Inflammatory macrophage treated with lipopolysaccharide for 1 hour (primary cell): ENCODE results near the gene DOLPP1.
"Not testable (repeated sequence)": the region's sequence is repeated elsewhere in the genome, so short reads cannot be mapped to it uniquely, and the experiment has no call there.

Experiments
- DNase-seq, 2 donors: peaks; one replicate each; pipeline ENCODE4 v3.0.0-alpha.2; 2020 to 2022

The DOLPP1 gene

GRCh38 chr9:129080601-129081387 is at the start of gene DOLPP1:
TSS of gene DOLPP1 (plus strand) at chr9:129081111. CDS start at chr9:129081132, 21 bp downstream.
- DNase-seq, result peak; percentile 98 to 99

GRCh38 chr9:129031514-129031913 is 49.4 kb upstream of the DOLPP1 start:
- DNase-seq, result no peak

GRCh38 chr9:129032541-129033159 is 48.3 kb upstream of the DOLPP1 start:
- DNase-seq, result no peak

- DNase-seq, result no peak
These were observed 47.7 kb upstream of the DOLPP1 start for GRCh38 chr9:129033216-129033615.

- DNase-seq, result not testable (repeated sequence)
These were observed 45.1 kb upstream of the DOLPP1 start for GRCh38 chr9:129035838-129036237.

- peak; percentile 97 to 99 for DNase-seq
These were observed 44.5 kb upstream of the DOLPP1 start, which contains the start of gene MIGA2 for GRCh38 chr9:129036241-129036922. TSS of gene MIGA2 (plus strand) at chr9:129036626. CDS start at chr9:129040595, 3,969 bp downstream.

DNA sequence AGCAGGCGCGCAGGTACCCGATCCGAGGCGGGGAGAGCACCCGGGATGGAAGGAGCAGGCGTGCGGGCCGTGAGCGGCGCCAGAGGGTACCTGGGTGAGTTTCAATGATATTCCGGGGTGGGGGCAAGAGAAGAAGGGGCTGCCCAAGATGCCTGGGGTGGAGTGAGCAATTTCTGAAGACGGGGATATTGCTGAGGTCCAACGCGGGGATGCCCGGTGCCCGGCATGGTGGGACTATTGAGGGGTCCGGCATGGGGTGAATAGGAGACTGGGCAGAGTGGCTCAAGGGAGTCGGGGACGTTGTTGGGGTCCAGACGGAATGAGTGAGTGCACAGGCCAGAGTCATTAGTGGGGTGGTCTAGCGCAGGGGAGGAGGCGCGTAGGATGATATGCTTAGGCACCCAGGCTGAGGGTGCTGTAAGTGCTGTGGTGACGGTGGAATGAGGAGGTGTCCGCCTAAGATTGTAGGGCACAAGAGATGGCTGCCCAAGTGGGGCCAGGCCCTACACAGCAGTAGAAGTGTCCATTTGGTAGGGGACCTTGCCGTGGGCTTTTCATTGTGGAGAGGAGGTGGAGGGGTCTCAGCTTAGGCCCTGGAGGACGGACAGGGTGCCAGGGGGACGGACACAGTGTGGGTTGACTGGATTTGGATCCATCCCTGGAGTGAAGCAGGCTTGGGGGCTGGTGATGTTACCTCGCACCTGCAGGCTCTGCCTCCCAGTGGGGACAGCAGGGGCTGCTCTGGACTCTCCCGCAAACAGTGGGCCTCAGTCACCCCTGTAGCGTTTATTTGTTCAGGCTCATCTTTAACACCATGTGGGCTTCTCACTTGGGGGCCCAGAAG is 43.8 kb upstream of the DOLPP1 start:
- DNase-seq, result no peak

- no peak for DNase-seq
These were observed 43.2 kb upstream of the DOLPP1 start for GRCh38 chr9:129037767-129038098.

GRCh38 chr9:129038109-129038852 is 42.6 kb upstream of the DOLPP1 start:
- DNase-seq, result no peak

DNA sequence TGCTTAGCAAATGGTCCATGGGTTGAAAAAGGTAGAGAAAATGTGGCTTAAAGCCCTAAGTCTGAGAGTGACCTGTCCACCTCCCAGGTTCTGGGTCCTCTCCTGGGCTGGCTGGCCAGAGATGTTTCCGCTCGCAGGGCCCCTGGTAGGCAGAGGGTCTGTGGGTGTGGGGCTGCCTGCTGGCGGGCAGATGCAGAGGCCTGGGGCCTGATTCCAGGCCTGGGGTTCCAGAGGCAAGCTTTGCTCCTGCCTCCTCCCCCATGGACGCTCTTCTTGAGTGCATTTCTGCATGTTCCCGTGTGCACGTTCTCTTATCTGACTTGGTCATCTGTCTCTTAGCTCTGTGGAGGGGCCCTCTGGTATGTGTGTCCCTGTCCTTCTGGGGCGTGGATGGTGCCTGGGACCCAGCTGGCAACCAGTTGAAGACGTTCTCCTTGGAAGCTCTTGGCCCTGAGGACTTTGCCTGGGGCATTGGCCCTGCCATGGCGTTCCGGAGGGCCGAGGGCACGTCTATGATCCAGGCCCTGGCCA is 40.7 kb upstream of the DOLPP1 start:
- DNase-seq, result no peak

GRCh38 chr9:129042016-129042415 is 38.9 kb upstream of the DOLPP1 start:
- DNase-seq, result no peak

DNA sequence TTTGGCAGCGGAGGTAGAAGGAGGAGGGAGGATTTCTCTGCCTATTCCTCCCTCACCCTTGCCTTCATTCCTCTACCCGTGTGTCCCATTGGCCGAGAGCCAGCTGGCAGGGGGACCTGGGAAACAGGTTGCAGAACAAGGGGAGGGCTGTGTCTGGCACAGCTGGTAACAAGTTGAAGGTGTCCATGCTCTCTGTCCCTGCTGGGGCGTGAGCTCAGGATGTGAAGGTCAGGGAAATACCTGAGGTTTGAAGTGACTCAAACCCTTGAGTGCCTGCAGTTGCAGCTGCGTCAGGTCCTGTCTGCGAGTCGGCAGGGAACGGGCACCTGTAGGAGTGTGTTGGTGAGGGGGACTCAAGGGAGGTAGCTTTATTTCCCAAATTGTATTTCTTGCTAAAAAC is 28.3 kb upstream of the DOLPP1 start:
- DNase-seq, result no peak

DNA sequence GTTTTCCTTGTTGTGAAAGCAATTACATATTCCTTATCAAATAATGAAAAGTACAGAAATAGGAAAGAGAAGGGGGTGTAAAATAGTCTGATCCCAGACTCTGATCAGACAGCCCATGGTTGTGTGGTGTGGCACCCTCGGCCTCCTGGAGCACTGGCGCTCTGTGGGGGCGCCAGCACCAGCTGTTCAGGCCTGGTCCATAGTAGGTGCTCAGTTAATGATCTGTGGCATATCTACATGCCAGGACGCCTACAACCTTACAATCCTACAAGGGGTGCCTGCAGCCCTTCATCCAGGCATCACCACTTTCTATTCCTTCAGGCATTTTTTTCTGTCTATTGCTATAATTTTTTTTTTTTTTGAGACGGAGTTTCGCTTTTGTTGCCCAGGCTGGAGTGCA is 27.9 kb upstream of the DOLPP1 start:
- no peak for DNase-seq

- no peak for DNase-seq
These were observed 26.6 kb upstream of the DOLPP1 start for GRCh38 chr9:129054163-129054851.

DNA sequence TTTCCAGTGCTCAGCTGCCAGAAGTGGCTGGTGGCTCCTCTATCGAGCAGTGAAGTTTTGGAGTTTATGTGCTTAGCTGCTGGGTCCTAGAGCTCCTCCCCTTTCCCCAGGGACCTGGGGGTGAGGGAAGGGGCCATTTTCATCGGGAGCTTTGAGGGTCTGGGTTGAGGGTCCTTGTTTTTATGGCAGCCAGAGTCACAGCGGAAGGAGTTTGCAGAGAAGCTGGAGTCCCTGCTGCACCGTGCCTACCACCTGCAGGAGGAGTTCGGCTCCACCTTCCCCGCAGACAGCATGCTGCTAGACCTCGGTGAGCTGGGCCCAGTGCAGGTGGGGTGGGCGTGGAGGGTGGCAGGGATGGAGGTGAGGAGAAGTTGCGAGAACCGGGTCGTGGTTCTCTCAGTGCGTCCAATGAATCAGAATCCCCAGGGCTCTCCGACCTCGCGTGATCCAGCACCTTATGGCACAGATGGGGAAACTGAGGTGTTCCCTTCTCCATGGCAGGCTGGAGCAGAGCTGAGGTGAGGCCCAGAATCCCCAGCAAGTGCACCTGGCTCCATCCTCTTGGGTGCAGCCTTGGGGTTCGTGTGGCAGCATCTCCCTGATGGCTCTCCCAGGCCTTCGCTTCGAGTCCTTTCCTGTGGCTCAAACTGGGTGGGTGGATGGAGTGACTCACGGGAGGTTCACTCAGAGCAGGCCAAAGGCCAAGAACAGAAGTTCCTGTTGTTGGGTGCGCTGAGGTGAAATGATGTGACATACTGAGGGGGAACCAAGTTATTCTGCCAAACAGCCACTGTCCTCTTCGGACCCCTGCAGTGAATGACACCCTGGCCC is 21.7 kb upstream of the DOLPP1 start:
- peak; percentile 75 to 79 for DNase-seq

DNA sequence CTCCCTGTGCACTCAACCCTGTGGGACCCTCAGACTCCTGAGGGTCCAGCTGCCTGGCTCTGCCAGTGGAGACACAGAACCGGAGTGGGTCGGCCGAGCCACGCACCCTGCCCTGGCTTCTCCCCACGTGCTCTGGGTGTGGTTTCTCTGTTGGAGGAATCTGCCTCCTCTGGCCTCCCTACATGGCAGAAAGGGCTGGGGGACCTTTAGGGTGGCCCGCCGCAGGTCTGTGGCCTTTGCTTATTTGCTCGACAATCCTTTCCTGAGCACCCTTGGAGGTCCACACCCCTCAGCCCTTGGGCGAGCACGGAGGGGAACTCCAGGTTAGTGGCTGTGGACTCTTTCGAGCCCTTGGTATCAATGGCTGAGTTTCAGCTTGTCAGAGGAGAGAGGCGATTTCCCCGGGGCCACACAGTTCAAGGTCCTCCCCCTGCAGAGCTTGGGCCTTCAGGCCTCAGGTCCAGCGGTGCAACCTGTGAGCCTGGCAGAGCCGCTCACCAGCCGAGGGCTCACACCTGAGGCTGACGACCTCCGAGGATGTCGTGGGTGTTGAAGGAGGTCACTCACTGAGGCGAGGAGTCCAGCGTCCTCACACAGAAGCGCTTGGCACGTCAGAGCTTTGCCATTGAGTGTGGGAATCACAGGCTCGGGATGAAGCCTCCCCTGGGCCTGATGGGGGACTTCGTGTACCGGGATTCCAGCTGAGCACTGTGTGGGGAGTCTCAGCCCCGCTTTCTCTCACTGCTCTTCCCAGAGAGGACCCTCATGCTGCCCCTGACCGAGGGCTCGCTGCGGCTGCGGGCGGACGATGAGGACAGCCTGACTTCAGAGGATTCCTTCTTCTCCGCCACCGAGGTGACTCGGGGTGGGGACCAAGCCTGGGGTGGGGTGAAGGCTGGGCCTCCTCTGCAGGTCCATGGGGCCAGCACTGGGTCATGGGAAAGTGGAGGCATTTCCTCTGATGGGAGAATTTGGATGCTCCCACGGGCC is 20.8 kb upstream of the DOLPP1 start:
- no peak for DNase-seq

- no peak for DNase-seq
These were observed 19.9 kb upstream of the DOLPP1 start for GRCh38 chr9:129060991-129061390.

- no peak for DNase-seq
These were observed 17.9 kb upstream of the DOLPP1 start for GRCh38 chr9:129063061-129063460.

DNA sequence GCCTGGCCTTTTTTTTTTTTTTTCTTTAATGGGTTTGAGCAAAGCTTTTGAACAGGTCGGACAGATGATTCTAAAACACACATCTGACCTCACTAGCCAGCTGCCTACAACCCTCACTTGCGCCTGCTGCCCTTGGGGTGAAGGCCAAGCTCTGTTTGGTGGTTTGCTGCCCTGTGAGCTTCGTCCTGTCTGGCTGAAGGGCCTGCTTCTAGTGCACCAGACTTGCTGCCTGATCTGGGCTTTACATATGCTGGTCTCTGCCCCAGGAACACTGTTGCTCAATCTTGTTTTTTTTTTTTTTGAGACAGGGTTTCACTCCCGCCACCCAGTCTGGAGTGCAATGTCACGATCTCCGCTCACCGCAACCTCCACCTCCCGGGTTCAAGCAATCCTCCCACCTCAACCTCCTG is 16.4 kb upstream of the DOLPP1 start:
- no peak for DNase-seq
